GM12878 (cell line): ENCODE results near the gene RIC1. TPM values are rescaled to one million over a fixed set of nuclear protein-coding genes. Genes with fewer than 3 reads are reported as not detected.

Experiments
- ATAC-seq: fragments of 200-7000 bp; cut with Tn5 transposase; 3 replicates; pipeline ENCODE4 v1.9.1; 2020; ENCODE audit warnings: mild to moderate bottlenecking, moderate library complexity
- BruUV-seq: library from RNA; stranded (reverse); fragments of 400-500 nt; replicated peaks from 2 replicates; lab custom pipeline; 2021; lab: Mats Ljungman, UMichigan
- CTCF ChIA-PET: fragments of 300-600 bp; sonication (Branson Sonifier 250); formaldehyde crosslinking; extraction: SDS; loops from one replicate; lab custom pipeline; 2021; ENCODE audit warnings: inconsistent platforms; lab: Yijun Ruan, JAX
- POLR2A ChIA-PET: fragments of 350-600 bp; formaldehyde crosslinking; extraction: SDS; loops from one replicate; lab custom pipeline; 2021; ENCODE audit warnings: inconsistent platforms; lab: Charles Lee
- RAD21 ChIA-PET: fragments of 300-600 bp; sonication (Branson Sonifier 250); formaldehyde crosslinking; loops from one replicate; lab custom pipeline; 2023; ENCODE audit warnings: antibody characterized with exemption; ENCODE audit not compliant: unreplicated experiment; lab: Charles Lee
- SMC1A ChIA-PET: fragments of 300-600 bp; sonication (Branson Sonifier 250); formaldehyde crosslinking; loops from one replicate; lab custom pipeline; 2023; ENCODE audit not compliant: unreplicated experiment, uncharacterized antibody; lab: Charles Lee
- DNase-seq: peaks from one replicate; pipeline ENCODE4 v3.0.0-alpha.2; 2011; ENCODE audit warnings: low read depth, low spot score
- FAIRE-seq: peaks from 3 replicates; lab custom pipeline; 2011; peaks lifted over from hg19 to GRCh38; lab: Jason Lieb, UNC
- H2AFZ ChIP-seq: 2 replicates; pipeline ENCODE4 v1.6.0; 2011; ENCODE audit warnings: low read depth, low read length, control low read depth; ENCODE audit not compliant: control insufficient read depth
- H3K27ac ChIP-seq: 2 replicates; pipeline ENCODE4 v1.5.1; 2011; ENCODE audit warnings: control low read depth; ENCODE audit not compliant: control insufficient read depth, insufficient read depth
- H3K27me3 ChIP-seq, 2 experiments: replicated peaks in 1 of 2; 2 replicates each; pipeline versions ENCODE4 v1.6.0 to v1.6.1; 2011; ENCODE audit warnings: low read length in 1 of 2; ENCODE audit not compliant: control insufficient read depth in 2 of 2, insufficient read depth in 2 of 2
- H3K36me3 ChIP-seq, 2 experiments: 2 replicates each; pipeline ENCODE4 v1.5.1; 2011; ENCODE audit warnings: low read length in 1 of 2; ENCODE audit not compliant: control insufficient read depth in 2 of 2, insufficient read depth in 2 of 2
- H3K4me1 ChIP-seq: 2 replicates; pipeline ENCODE4 v1.6.1; 2011; ENCODE audit warnings: mild to moderate bottlenecking, low read length, moderate library complexity, mixed read lengths; ENCODE audit not compliant: control insufficient read depth, insufficient read depth
- H3K4me2 ChIP-seq: 2 replicates; pipeline ENCODE4 v1.6.0; 2011; ENCODE audit warnings: control low read depth; ENCODE audit not compliant: control insufficient read depth, insufficient read depth
- H3K4me3 ChIP-seq: fragments of 200-600 bp; sonication (generic); 2 replicates; pipeline ENCODE4 v1.5.1; 2016
- H3K79me2 ChIP-seq: 2 replicates; pipeline ENCODE4 v1.6.0; 2011; ENCODE audit warnings: low read length; ENCODE audit not compliant: control insufficient read depth, insufficient read depth
- H3K9ac ChIP-seq: 2 replicates; pipeline ENCODE4 v1.8.0; 2011; ENCODE audit warnings: low read length, control low read depth, mixed read lengths; ENCODE audit not compliant: control insufficient read depth, insufficient read depth
- H3K9me3 ChIP-seq: replicated peaks from 3 replicates; pipeline ENCODE4 v1.5.1; 2011; ENCODE audit warnings: mild to moderate bottlenecking, low read length; ENCODE audit not compliant: control insufficient read depth, insufficient read depth
- H4K20me1 ChIP-seq: 2 replicates; pipeline ENCODE4 v1.6.0; 2011; ENCODE audit not compliant: control insufficient read depth, insufficient read depth
- CBX5 ChIP-seq: sonication (generic); IDR thresholded peaks from 2 replicates; pipeline ENCODE4 v1.6.1; 2016; ENCODE audit warnings: low read depth, moderate library complexity, mild to moderate bottlenecking, inconsistent platforms
- EGR1 ChIP-seq, 2 experiments: IDR thresholded peaks; 1 replicate in 1 of 2; 2 replicates in 1 of 2; pipeline ENCODE4 v1.6.1; 2011 to 2012; ENCODE audit warnings: low read depth in 2 of 2, low read length in 2 of 2, borderline replicate concordance in 1 of 2, mild to moderate bottlenecking in 1 of 2, moderate library complexity in 1 of 2
- HDAC6 ChIP-seq: fragments of 200-600 bp; sonication (generic); IDR thresholded peaks from one replicate; pipeline ENCODE4 v1.8.0; 2017; ENCODE audit warnings: antibody characterized with exemption; ENCODE audit not compliant: unreplicated experiment
- MEF2B ChIP-seq: fragments of 450-650 bp; IDR thresholded peaks from 2 replicates; pipeline ENCODE4 v1.6.1; 2018; ENCODE audit warnings: mild to moderate bottlenecking, moderate library complexity; ENCODE audit not compliant: partially characterized antibody, poor library complexity, severe bottlenecking
- MYC ChIP-seq: IDR thresholded peaks from 2 replicates; pipeline ENCODE4 v1.6.1; 2011; ENCODE audit warnings: mild to moderate bottlenecking, low read length, moderate library complexity, inconsistent platforms; ENCODE audit not compliant: insufficient read depth, insufficient replicate concordance, insufficient read length, severe bottlenecking
- NKRF ChIP-seq: fragments of 450-650 bp; conservative IDR thresholded peaks from 2 replicates; pipeline ENCODE4 v1.6.1; 2017; ENCODE audit warnings: mild to moderate bottlenecking, moderate library complexity
- POU2F2 ChIP-seq: IDR thresholded peaks from 3 replicates; pipeline ENCODE4 v1.6.1; 2011; ENCODE audit warnings: low read depth, mild to moderate bottlenecking, low read length, borderline replicate concordance
- SIN3A ChIP-seq: IDR thresholded peaks from 2 replicates; pipeline ENCODE4 v1.6.1; 2012; ENCODE audit warnings: low read depth, low read length, improper control_type of control experiment
- SREBF2 ChIP-seq: IDR thresholded peaks from 2 replicates; pipeline ENCODE4 v1.6.1; 2012; ENCODE audit warnings: mild to moderate bottlenecking, low read length
- STAT1 ChIP-seq: fragments of 450-650 bp; conservative IDR thresholded peaks from 2 replicates; pipeline ENCODE4 v1.6.1; 2014; ENCODE audit warnings: antibody characterized with exemption, mild to moderate bottlenecking
- TCF7 ChIP-seq: IDR thresholded peaks from 2 replicates; pipeline ENCODE4 v1.6.1; 2014; ENCODE audit warnings: antibody characterized with exemption, borderline replicate concordance
- WGBS: methylation state at CpG from one replicate; pipeline ENCODE4 v1.1.6; 2016; ENCODE audit warnings: low lambda C conversion rate; ENCODE audit not compliant: insufficient replicate concordance, insufficient coverage; ENCODE audit errors: missing lambda C conversion rate; 5-methylcytosine and 5-hydroxymethylcytosine counted together
- in situ Hi-C: fragments of 300-500 bp; cut with MboI; formaldehyde crosslinking; loops from 9 replicates; pipeline ENCODE4 v1.14.3; 2018; ENCODE audit warnings: mixed read lengths
- intact Hi-C: fragments of 100-400 bp; cut with micrococcal nuclease; formaldehyde crosslinking; loops from one replicate; pipeline ENCODE4 v1.14.2; 2022; ENCODE audit not compliant: unreplicated experiment
- polyA plus RNA-seq, 11 experiments: library from polyadenylated mRNA; depleted of rRNA in 4 of 11; unstranded in 6 of 11; stranded (reverse) in 5 of 11; fragments of >200 nt; fragmentation: Nextera tagmentation in 4 of 11; fragmentation: Illumina TruSeq in 1 of 11; extraction: Ambion mirVana in 4 of 11; extraction: Trizol in 1 of 11; gene quantifications; 1 replicate in 1 of 11; 2 replicates in 10 of 11; pipeline versions ENCODE4 v1.2.1 to v1.2.3, GENCODE V29; 2011 to 2016; ENCODE audit warnings: inconsistent platforms in 2 of 11, missing spikeins in 2 of 11, low read depth in 1 of 11
- total RNA-seq, 4 experiments: library from RNA; depleted of rRNA in 3 of 4; stranded (reverse); fragments of >200 nt in 3 of 4; fragmentation: Illumina TruSeq in 1 of 4; extraction: Trizol in 1 of 4; gene quantifications; 2 replicates each; pipeline versions ENCODE4 v1.2.1 to v1.2.3, GENCODE V29; 2013 to 2021
- TF ChIP-seq, protein P1 (sequence below): fragments of 450-650 bp; formaldehyde crosslinking; IDR thresholded peaks from 2 replicates; pipeline ENCODE4 v1.4.0; 2020; ENCODE audit warnings: mild to moderate bottlenecking, moderate library complexity

RIC1 gene
- total and polyA plus RNA-seq, 10 of the 15 experiments (the other 5 are each of a cell fraction or from before 2014, with no cell fraction given), result 6.2 to 59.8 (median 33.3) TPM

DNA sequence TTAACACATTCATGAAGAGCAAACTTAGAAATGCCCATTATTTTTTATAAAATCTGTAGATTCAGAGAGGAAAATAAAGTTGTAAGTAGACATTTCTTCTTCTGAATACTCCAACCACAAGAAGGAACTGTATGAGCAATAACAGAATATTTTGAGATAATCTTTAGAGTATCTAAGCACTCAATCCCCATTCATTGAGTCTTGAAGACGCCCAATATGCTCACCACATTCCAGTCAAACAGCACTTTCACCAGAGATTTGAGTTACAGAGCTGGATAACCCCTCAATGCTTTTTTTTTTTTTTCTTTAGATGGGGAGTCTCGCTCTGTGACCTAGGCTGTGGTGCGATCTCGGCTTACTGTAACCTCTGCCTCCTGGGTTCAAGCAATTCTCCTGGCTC lies 14.7 kb upstream of the RIC1 start (continued):
- TF ChIP-seq STAT1 (no peak), SREBF2 (no peak), MEF2B (no peak), POU2F2 (no peak), NKRF (no peak)
- TF ChIP-seq, all 136 proteins: peak for 8

DNA sequence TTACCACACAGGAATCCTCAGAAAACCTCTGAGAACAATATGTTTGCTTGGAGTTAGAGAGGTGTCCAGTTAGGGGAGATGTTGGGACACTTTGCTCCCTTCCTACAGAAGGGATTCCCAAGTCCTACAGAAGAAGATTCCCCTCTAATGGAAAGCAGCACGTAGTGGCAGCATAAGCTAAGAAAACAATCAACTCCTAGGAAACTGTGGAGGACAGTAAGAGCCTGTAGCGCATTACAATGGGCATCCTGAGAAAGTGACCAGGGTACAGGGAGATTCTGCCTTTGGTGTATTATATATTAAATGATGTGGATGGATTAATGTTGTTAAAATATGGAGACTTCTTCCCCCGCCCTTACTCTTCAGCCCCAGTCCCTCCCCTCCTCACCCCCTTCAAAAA lies 13.9 kb upstream of the RIC1 start:
- BruUV-seq, result no TSS peak
- H3K36me3 ChIP-seq, result no peaks in the 10 kb centered on the region
- ChIA-PET POLR2A (interaction anchor here (1.1 kb wide), 1 partner anchor 13 kb away, joined by 4 read pairs; the partner anchor contains the start of gene RIC1), CTCF (interaction anchor here (1.1 kb wide), 1 partner anchor 628 kb away, joined by 3 read pairs; no protein-coding TSS in a partner anchor), SMC1A (interaction anchor here (0.9 to 2.3 kb wide), 3 partner anchors 9 to 18 kb away, joined by 4 to 6 read pairs (median 5); no protein-coding TSS in a partner anchor), RAD21 (interaction anchor here (0.9 kb wide), 1 partner anchor 14 kb away, joined by 3 read pairs; the partner anchor contains the start of gene RIC1)
- intact Hi-C loops, result no loop called here
- DNase-seq, result no peak
- no peak overlapping the region for H3K4me2 ChIP-seq
- no peak overlapping the region for H3K27ac ChIP-seq
- peaks cover 17% of the 10 kb centered on the region for H3K79me2 ChIP-seq
- no peak for FAIRE-seq
- 98% methylated on average over 3 of the region's 3 CpGs for WGBS
- in situ Hi-C loops, result no loop called here
- H3K27me3 ChIP-seq, result no peaks in the 10 kb centered on the region
- no peak overlapping the region for H2AFZ ChIP-seq
- H4K20me1 ChIP-seq, result no peaks in the 10 kb centered on the region
- H3K9me3 ChIP-seq, result no peaks in the 10 kb centered on the region; the same call in 1 of the 3 replicates
- H3K9ac ChIP-seq, result no peak overlapping the region
- H3K4me3 ChIP-seq, result no peak overlapping the region
- peaks cover 18% of the 10 kb centered on the region for H3K4me1 ChIP-seq
- ATAC-seq, result no peak
- TF ChIP-seq SIN3A (no peak), CBX5 (no peak), HDAC6 (no peak), STAT1 (no peak), EGR1 (IDR thresholded peaks at IDR 0.05; ENCODE audit: borderline replicate concordance in 1 of 2, low read depth in 2 of 2, low read length in 2 of 2) (no peak), MYC (no peak), TCF7 (no peak)
- TF ChIP-seq, protein P1, sequence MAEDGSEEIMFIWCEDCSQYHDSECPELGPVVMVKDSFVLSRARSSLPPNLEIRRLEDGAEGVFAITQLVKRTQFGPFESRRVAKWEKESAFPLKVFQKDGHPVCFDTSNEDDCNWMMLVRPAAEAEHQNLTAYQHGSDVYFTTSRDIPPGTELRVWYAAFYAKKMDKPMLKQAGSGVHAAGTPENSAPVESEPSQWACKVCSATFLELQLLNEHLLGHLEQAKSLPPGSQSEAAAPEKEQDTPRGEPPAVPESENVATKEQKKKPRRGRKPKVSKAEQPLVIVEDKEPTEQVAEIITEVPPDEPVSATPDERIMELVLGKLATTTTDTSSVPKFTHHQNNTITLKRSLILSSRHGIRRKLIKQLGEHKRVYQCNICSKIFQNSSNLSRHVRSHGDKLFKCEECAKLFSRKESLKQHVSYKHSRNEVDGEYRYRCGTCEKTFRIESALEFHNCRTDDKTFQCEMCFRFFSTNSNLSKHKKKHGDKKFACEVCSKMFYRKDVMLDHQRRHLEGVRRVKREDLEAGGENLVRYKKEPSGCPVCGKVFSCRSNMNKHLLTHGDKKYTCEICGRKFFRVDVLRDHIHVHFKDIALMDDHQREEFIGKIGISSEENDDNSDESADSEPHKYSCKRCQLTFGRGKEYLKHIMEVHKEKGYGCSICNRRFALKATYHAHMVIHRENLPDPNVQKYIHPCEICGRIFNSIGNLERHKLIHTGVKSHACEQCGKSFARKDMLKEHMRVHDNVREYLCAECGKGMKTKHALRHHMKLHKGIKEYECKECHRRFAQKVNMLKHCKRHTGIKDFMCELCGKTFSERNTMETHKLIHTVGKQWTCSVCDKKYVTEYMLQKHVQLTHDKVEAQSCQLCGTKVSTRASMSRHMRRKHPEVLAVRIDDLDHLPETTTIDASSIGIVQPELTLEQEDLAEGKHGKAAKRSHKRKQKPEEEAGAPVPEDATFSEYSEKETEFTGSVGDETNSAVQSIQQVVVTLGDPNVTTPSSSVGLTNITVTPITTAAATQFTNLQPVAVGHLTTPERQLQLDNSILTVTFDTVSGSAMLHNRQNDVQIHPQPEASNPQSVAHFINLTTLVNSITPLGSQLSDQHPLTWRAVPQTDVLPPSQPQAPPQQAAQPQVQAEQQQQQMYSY, result no peak
